ENCODE results near the gene POMC.

The POMC gene

GRCh38 chr2:25112113-25112512 lies 56.3 kb downstream of the POMC start:
- DNase-seq (ENCODE audit: low read depth): no peak
- TF ChIP-seq, protein P1, sequence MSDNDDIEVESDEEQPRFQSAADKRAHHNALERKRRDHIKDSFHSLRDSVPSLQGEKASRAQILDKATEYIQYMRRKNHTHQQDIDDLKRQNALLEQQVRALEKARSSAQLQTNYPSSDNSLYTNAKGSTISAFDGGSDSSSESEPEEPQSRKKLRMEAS (IDR thresholded peaks at IDR 0.05; ENCODE audit: low read depth, low read length): no peak
- TF ChIP-seq MYC (IDR thresholded peaks at IDR 0.05; ENCODE audit: low read depth, low read length): no peak
- TF ChIP-seq, protein P2, sequence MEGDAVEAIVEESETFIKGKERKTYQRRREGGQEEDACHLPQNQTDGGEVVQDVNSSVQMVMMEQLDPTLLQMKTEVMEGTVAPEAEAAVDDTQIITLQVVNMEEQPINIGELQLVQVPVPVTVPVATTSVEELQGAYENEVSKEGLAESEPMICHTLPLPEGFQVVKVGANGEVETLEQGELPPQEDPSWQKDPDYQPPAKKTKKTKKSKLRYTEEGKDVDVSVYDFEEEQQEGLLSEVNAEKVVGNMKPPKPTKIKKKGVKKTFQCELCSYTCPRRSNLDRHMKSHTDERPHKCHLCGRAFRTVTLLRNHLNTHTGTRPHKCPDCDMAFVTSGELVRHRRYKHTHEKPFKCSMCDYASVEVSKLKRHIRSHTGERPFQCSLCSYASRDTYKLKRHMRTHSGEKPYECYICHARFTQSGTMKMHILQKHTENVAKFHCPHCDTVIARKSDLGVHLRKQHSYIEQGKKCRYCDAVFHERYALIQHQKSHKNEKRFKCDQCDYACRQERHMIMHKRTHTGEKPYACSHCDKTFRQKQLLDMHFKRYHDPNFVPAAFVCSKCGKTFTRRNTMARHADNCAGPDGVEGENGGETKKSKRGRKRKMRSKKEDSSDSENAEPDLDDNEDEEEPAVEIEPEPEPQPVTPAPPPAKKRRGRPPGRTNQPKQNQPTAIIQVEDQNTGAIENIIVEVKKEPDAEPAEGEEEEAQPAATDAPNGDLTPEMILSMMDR (IDR thresholded peaks at IDR 0.05; ENCODE audit: low read depth, low read length): no peak
- no peak for TF ChIP-seq POLR2A (IDR thresholded peaks at IDR 0.05; ENCODE audit: extremely low read depth, insufficient read length)
- no peak overlapping the region for H3K4me3 ChIP-seq (ENCODE audit: low read depth, low read length)
